HG03025 (cell line): ENCODE measurements around the gene GPR3.
A peak's percentile ranks its signal among the peaks of the same experiment; 100 is the strongest.

Experiments
- ATAC-seq: cut with Tn5 transposase; IDR thresholded peaks from one replicate; pipeline ENCODE4 v1.9.1; 2021; ENCODE audit warnings: mild to moderate bottlenecking, moderate library complexity; ENCODE audit not compliant: unreplicated experiment, low FRiP score

The GPR3 gene

GRCh38 chr1:27392096-27392777 lies at the start of gene GPR3:
Gene GPR3 (plus strand): TSS chr1:27392622. CDS start chr1:27393799, 1,177 bp downstream.
- peak; percentile 54 for ATAC-seq

- no peak for ATAC-seq
These were observed 49.4 kb upstream of the GPR3 start for GRCh38 chr1:27342778-27343638.

- ATAC-seq, result no peak
These were observed 48.8 kb upstream of the GPR3 start for GRCh38 chr1:27343639-27344025.

GRCh38 chr1:27345272-27345671 lies 47.1 kb upstream of the GPR3 start:
- ATAC-seq, result no peak

GRCh38 chr1:27346357-27346756 lies 46.1 kb upstream of the GPR3 start:
- ATAC-seq, result no peak

GRCh38 chr1:27346991-27347624 lies 45.3 kb upstream of the GPR3 start:
- no peak for ATAC-seq

- ATAC-seq, result no peak
These were observed 43.3 kb upstream of the GPR3 start for GRCh38 chr1:27348861-27349783.

- ATAC-seq, result no peak
These were observed 42.4 kb upstream of the GPR3 start for GRCh38 chr1:27349784-27350662.

GRCh38 chr1:27350663-27351540 lies 41.5 kb upstream of the GPR3 start:
- no peak for ATAC-seq

- no peak for ATAC-seq
These were observed 40.8 kb upstream of the GPR3 start for GRCh38 chr1:27351541-27352107.

- no peak for ATAC-seq
These were observed 39.3 kb upstream of the GPR3 start for GRCh38 chr1:27353166-27353565.

GRCh38 chr1:27353629-27354028 lies 38.8 kb upstream of the GPR3 start:
- ATAC-seq, result no peak

GRCh38 chr1:27355683-27356082 lies 36.7 kb upstream of the GPR3 start:
- no peak for ATAC-seq

GRCh38 chr1:27356277-27356618 lies 36.2 kb upstream of the GPR3 start:
- no peak for ATAC-seq

GRCh38 chr1:27356619-27357280 lies 35.7 kb upstream of the GPR3 start:
- ATAC-seq, result no peak

- ATAC-seq, result no peak
These were observed 35.0 kb upstream of the GPR3 start for GRCh38 chr1:27357281-27358037.
